ENCODE measurements around the gene MT1G.
"Not testable (repeated sequence)": the region's sequence is repeated elsewhere in the genome, so short reads cannot be mapped to it uniquely, and the experiment has no call there.

Gene MT1G
- total RNA-seq: 0 to 0.42 (median 0) reads per million in 3 experiments

DNA sequence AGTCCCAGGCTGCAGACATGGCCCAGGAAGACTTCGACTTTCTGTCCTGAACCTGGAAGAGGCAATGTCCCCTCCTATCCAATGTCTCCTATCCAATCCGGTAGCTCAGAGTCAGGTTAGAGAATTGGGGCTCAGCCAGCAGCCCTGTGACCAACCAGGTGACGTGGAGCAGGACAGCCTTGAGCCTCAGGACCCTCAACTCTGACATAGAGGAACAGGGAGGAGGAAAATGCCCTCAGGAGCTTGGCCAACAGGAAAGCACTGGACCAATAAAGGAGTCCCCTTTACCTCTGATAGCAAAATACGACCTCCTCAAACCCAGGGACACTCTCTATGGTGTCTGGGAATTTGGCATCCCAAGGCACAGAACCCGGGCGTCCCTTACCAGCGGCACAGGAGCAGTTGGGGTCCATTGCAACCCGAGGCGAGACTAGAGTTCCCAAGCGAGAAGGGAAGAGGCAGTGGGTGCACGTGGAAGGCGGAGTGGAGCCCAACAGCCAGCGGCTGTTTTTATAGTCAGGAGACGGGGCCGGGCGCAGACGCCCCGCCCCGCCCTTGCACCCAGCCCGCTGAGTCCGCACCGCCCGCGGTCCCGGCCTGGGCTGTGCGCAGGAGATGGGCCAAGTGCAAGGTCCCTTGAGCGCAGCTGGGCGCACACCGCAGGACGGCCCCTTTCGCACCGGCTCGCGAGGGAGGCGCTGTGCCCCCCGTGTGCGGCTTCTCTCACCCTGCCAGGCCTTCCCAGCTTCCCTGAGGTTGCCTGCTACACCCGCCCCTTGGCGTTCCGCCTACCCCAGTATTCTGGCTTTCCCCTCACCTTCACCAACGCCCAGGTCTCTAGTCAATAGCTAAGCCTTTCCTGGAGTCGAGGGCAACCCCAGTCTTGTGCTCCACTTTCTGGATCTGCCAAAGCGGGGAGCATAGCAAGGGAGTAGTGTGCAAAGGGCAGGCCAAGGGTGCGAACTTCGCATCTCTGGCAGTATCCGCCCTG is at the start of gene MT1G:
MT1G (minus strand) TSS at position 485 of the 991 bp plus-strand sequence; CDS start at position 413, 72 bp downstream.
- DNase-seq: no peak

DNA sequence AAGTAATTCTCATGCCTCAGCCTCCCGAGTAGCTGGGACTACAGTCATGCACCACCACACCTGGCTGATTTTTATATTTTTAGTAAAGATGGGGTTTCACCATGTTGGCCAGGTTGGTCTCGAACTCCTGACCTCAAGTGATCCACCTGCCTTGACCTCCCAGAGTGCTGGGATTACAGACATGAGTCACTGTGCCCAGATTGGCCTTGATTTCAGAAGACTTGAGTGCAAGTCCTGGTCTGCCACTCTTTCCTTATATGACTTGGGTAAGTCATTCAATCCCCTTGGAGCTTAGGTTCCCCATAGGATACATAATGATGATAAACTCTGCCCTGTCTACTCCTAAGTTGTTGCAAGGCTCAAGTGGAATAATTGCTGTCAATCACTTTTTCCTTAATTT is 49.7 kb upstream of the MT1G start:
- DNase-seq: not testable (repeated sequence)

DNA sequence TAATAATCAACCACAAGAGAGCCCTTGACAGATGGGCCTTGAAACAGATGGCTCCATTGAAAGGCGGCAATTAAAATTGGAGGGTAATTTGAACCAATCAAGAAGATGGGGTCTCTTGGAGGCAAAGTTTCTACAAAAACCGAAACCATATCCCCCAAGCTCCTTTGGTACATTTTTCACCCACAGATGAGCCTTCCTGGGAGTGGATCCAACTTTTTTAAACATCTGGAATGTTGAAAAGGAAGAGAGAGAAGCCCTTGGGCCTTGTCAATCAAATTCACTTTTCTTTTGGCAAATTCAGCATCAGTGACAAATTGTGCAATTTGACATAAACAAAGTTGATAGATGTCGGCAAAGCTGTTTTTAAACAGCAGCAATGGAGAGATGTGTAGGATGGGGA is 48.9 kb upstream of the MT1G start:
- DNase-seq: no peak

DNA sequence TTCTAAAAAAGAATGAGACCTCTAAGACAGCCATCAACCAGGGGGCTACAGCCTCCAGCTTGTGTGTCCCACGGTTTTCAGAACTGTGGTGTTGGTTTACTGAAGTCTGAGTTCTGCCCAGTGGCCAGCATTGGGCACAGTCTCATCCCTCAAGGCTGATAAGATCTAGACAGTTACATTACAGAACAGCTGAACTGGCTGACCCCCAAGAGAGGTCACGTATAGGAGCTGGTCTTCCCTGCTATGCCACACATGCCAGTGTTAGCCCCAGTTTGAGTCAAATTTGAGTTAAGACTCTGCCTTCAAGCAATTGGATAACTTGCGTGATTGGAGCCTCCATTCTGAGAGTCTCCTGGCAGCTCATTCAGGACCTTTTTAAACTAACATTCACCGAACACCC is 47.3 kb upstream of the MT1G start:
- no peak for DNase-seq

DNA sequence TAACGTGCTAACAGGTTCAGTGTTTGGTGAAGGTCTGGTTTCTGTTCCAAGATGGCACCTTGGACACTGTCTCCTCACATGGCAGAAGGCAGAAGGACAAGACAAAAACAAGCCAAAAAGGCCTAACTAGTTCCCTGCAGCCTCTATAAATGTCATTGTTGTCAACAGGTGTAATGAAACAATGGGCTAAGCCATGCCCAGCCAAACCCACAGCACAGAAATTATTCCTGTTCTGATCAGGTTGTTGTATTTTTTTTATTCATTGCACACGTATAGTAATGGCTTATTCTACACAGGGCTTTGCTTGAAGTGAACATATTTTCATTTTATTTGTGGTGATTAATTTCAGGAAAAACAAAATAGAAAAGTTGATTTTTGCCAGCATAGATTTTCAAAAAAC is 45.9 kb upstream of the MT1G start:
- DNase-seq: no peak

DNA sequence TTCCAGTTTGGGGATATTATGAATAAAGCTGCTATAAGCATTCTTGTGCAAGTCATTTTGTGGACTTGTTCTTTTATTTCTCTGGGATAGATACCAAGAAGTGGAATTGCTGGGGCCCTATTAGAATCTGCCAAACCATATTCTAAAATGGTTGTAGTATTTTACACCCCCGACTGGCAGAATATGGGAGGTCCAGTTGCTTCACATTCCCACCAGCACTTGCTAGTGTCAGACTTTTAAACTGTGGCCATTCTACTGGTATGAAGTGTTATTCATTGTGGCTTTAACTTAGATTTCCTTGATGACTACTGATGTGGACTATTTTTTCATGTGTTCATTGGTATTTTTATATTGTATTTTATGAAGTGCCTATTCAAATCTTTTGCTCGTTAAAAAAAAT is 44.0 kb upstream of the MT1G start:
- DNase-seq: no peak

DNA sequence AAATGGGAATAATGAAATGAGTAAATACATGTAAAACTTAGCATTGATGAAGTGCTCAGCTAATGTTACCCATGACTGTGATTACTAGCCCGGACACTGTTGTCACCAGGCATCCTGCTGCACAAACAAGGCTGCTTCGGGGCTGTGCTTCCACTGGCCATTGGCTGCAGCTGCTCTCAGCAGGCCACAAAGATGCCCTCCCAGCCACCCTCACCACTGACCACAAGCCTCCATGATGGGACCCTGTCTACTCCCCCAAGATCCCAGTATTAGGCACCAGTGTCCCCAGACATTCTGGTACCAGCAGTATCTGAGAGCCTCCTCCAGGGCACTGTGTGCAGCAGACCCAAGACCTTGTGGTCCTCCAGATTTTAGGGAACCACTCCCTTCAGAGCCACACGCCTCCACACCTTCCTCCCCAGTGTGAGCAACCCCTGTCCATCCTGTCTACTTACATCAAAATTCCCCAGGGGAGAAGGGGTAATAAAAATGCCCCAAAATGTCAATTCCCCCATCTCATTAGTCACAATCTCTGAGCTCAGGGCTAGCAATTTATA is 42.4 kb upstream of the MT1G start:
- DNase-seq: no peak

DNA sequence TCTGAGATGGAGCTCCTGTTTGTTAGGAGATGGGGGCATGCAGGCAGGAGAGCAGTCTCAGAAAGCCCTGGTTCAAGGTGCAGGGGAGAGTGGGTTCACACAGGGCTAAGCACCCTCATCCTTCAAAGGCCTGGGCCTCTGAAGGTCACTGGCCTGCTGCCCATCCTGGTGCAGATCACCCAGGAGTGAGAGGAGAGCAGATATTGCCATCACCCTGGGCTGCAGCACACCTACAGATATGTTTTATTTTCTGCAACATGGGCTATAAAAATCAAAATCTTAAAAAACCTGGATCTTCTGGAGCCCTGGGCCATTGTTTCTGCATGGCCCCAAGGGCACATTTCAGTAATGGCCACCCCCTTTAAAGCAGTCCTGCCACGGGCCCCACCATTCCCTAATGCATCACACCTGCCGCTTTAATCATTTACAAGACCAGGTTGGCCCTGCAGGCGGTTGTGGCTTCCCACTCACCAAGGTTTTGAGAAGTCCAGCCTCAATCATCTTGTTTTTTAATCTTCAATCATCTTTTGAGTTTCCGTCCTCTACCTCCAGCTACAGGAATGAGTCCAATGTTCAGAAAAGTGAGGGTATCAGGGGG is 41.7 kb upstream of the MT1G start:
- no peak for DNase-seq

DNA sequence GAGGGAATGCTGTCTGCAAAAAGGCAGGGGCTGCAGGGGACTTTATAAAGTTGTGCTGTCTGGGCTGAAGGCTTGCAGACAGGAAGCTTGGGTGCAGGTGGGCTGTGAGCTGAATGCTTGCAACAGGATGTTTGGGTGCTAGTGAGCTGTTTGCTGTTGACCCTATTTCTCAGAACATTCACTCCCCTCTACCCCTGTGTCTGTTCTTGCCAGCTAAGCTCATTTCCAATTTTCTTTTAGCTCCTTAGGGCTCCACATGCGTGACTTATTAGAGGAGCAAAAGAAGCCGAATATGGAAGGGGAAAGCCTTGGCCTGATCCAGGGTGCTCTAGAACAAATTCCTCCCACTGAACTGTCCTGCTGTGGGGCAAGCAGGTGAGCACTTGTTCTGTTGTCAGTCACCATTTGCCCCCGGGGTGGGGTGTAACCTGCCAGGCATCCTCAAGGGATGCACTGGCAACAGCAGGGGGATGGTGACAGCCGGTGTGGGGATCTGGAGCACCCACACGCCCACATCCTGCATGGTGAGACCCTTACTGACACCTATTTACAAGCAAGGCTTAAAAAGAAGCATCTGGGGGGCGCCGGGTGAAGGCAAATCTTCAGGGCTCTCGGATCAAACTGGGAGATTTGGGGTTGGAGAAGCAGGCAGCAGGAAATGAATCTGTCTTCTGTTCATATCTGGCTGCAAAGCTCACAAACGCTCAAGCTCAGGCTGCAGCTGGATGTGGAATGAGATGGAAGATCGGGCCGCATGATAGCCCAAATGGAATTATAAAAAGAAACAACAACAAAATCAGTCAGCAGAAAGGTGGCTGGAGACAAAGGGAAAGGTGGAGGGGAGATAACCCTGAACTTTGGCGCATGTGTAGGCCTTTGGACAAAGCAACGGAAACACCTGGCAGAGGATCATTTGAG is 40.9 kb upstream of the MT1G start:
- DNase-seq: peak; percentile 21

DNA sequence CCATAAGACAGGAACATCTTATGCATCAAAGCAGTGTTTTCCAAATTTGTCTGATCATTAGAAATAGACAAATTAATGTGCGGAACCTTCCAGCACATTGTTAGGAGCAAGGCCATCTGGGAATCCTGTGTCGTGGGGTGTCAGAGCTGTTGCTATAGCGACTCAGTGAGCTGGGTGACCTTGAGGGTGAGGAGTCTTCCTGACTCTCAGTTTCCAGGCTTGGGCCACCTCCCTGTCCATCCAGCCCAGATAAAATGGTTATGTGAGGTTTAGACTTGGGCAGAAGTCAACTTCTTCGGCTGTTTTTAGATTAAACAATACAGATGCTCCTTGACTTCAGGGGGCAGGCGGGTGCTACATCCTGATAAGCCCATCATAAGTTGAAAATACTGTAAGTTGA is 35.0 kb upstream of the MT1G start:
- DNase-seq: no peak

DNA sequence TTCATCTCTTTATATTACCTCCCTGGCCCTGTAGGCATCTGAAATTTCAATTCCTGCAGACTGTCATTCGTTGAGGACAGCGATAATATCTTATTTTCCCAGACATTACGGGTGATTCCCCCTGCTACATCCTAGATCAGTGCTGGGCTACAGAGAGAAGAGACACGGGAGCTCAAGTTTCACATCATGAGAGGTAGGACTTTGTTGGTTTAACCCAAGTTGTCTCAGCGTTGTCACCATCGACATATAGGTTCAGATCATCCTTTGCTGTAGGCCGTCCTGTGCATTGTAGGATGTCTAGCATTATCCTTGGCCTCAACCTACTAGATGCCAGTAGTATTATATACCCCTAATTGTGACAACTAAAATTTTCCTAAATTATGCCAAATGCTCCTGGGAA is 33.7 kb upstream of the MT1G start:
- DNase-seq: no peak

DNA sequence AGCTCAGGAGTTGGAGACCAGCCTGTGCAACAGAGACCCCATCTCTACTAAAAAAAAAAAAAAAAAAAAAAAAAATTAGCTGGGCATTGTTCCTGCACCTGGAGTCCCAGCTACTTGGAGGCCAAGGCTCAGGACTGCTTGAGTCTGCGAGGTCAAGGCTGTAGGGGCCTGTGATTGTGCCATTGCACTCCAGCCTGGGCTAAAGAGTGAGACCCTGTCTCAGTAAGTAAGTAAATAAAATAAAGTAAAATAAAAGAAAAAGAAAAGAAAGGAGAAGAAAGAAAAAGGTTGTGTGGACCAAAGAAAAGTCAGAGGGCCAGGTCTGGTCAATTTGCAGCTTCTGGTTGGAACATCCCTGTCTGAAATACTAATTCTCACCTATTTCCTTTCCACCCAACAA is 32.8 kb upstream of the MT1G start:
- no peak for DNase-seq

DNA sequence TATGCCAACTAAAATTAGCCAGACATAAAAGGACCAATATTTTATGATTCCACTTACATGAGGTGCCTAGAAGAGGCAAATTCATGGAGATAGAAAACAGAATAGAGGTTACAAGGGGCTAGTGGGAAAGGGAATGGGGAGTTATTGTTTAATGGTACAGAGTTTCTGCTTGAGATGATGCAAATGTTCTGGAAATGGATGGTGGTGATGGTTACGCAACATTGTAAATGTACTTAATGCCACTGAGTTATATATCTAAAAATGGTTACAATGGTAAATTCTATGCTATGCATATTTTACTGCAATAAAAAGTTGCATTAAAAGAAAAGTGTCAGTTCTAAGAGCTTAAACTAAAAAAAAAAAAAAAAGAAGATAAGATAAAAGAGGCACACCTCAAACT is 32.3 kb upstream of the MT1G start:
- DNase-seq: no peak

DNA sequence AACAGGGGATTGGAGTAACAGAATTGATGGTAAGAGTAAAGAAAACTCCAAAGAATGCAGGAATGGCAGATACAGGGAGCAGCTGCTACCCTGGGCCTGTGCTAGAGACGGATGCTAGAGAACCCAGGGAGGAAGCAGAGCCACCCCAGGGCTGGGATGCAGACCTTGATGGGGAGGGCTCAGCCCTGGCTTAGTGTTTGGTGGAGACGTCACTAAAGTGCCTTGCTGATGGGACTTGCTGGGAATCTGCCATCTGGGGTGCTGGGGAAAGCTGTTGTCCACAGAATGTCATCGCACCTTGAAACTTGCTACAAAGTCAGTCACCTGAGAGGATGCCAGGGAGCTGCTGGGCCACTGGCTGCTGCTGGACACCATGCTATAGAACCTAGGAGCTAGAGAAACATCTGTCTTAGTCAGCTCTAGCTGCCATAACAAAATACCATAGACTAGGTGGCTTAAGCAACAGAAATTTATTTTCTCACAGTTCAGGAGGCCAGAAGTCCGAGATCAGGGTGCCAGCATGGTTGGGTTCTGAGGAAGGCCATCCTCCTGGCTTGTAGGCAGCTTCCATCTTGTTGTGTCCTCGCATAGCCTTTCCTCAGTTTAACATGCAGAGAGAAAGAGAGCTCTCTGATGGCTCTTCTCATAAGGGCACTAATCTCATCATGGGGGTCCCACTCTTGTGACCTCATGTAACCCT is 29.7 kb upstream of the MT1G start:
- DNase-seq: no peak

DNA sequence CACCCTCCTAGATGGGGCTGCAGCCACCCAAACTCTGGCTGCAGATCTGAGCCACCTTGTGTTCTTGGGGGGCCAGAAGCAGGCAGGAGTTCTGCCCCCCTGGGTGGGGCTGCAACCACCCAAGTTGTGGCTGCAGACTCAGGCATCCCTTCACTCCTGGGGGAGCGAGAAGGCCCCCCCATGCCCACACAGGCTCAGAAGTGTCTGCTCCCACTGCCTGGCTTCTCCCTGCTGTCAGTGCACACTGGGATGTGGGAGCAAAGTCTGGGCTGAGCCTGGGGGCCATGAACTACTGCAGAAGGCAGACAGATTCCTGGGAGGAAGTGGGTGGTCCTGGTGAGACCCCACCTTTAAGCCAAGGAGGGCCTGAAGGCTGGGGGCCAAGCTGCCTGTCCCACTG is 27.4 kb upstream of the MT1G start:
- DNase-seq: no peak

DNA sequence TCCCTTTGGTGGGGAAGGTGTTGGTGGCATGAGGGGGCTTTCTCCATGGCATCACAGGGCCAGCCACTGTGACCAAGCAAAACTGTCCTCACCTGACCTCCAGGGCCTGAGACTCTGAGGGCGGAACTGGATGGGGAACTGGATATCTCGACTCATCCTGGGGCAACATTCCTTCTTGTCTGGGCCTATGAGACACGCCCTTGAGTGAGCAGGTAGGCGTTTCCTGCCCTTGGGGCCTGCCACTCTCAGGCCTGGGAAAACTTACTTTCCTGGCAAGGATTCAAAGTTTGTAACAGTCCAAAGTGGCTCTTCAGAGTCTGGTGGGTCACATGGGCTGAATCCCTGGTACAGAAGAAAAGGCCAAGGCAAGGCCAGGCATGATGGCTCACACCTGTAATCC is 24.0 kb upstream of the MT1G start:
- no peak for DNase-seq

DNA sequence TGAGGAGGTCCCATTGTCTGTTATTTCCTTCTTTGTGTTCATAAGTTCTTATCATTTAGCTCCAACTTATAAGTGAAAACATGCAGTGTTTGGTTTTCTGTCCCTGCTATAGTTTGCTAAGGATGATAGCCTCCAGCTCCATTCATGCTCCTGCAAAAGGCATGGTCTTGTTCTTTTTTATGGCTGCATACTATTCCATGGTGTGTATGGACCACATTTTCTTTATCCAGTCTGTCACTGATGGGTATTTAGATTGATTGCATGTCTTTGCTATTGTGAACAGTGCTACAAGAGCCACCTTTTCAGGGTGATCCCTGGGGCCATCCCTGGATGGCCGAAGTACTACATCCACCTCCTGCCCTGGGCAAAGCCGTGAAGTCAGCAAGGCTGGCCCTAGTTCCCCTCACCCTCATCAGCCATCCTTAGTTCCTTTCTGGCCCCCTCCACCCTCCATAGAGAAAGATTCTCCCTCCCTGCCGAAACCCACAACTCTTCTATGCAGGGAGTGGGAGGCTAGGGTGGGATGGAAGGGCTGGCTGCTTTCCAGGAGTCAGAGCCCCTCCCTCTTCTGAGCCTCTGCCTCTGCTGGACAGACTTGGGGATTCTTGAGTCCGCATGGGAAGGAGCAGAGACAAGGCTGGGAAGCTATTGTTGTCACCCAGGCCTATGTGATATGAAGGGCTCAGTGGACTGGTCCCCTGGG is 22.7 kb upstream of the MT1G start:
- DNase-seq: no peak

DNA sequence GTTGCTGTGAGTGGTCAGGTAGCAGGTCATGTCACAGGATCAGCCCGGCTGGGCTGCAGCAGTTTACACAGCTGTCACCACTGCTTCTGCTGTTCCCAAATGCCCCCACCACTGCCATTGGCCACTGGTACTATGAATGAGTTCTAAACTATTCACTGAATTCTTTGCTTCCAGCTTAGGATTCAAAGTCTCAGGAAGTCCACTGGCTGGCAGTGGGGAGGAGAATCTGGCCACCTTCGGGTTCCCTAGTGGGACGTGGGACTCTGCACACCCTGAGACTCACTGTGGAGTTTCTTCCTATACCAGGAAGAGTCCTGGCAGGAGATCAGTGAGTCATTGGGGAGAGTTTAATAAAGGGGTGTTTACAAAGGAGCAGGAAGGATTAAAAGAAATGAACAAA is 21.3 kb upstream of the MT1G start:
- no peak for DNase-seq

DNA sequence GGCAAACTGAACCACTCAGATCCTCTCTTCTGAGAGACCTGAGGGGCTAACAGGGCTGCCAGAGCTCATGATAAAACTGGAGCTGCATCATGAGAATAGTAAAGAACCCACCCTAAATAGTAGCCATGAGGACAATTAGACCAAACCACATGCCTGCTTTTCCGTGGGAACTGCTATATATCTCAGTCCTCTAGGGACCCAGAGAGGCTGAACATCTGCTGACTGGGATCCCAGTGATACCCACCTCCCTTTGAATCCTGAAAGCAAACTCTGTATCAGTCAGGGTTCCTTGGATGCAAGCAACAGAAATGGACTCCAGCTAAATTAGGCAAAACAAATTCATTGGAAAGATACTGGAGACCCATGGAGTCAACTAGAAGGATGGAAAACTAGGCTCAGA is 20.9 kb upstream of the MT1G start:
- DNase-seq: no peak

DNA sequence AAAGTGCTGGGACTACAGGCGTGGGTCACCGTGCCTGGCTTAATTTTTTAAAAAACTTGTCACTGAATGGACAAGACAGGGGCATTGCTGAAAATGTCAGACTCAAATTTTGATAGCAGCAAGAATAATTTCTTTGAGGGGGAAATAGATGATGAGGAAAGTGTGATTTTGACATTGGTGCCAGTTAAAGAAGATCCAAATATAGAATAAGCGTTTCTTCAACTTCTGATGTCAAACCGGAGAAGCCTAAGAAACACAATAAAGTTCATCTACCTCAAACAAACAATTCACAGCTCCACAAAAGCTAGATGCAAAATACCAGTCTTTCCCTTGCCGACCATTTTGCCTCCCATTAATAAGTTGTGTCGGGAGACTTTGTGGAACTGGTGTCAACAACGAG is 18.9 kb upstream of the MT1G start:
- DNase-seq: no peak

DNA sequence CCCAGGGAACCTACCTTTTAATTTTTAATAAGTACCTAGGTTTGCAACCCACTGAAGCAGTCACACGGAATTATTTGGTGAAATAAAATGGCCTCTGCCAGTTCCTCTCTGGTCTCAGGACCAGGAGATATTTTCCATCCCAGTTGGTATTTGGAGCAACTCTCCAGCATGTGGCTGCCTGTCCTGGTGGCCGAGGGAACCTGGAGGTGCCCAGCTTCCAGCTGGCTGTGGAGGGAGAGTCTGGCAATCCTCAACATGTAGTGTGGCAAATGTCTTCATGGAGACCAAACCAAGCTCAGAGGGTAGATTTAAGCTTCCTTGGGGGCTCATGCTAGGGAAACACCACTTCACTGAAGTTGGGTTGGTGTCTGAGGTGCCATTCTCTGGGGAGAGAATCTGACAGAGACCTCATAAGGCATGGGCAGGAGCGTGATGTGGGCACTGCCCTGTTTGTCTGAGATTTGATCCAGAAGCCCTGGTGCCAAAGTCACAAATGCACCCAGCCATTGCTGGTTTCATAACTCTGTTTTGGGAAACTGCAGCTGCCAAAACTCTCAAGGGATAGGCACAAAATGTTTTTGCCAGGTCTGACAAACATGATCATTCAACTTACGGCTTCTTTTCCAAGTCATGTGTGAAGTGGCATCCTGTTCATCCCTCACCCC is 17.2 kb upstream of the MT1G start:
- DNase-seq: no peak
